ENCODE measurements around the gene EGFLAM.

DNA sequence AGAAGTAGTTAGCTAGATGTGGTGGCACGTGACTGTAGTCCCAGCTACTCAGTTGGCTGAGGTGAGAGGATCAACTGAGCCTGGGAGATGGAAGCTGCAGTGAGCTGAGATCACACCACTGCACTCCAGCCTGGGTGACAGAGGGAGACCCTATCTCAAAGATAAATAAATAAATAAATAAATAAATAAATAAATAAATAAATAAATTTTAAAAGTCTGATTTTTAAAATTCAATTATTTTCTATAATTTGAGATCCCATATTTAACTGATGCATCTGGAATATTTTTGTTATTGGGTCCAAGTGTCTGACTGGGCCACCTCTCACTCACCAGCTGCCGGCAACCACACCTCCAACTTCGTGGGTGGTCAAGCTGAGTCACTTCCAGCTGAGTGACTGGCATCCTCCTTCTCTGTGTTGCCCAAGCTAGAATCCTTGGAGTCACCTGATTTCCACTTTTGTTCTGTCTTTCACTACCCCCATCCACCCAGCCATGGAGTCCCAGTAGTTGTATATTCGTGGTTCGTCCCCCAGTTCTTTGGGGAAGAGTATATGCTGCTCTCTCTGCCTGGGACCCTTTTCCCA is 70.9 kb downstream of the EGFLAM start:
- TF ChIP-seq, protein P1, sequence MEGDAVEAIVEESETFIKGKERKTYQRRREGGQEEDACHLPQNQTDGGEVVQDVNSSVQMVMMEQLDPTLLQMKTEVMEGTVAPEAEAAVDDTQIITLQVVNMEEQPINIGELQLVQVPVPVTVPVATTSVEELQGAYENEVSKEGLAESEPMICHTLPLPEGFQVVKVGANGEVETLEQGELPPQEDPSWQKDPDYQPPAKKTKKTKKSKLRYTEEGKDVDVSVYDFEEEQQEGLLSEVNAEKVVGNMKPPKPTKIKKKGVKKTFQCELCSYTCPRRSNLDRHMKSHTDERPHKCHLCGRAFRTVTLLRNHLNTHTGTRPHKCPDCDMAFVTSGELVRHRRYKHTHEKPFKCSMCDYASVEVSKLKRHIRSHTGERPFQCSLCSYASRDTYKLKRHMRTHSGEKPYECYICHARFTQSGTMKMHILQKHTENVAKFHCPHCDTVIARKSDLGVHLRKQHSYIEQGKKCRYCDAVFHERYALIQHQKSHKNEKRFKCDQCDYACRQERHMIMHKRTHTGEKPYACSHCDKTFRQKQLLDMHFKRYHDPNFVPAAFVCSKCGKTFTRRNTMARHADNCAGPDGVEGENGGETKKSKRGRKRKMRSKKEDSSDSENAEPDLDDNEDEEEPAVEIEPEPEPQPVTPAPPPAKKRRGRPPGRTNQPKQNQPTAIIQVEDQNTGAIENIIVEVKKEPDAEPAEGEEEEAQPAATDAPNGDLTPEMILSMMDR (conservative IDR thresholded peaks at IDR 0.05 in 1 of 2, IDR thresholded peaks at IDR 0.05 in 1 of 2; ENCODE audit: extremely low read depth in 1 of 2, insufficient read depth in 1 of 2, low read depth in 1 of 2, low read length in 2 of 2) = no peak
- TF ChIP-seq EZH2 (IDR thresholded peaks at IDR 0.05; ENCODE audit: borderline replicate concordance, low read length) = no peak

Measured in mammary epithelial cell (primary cell).